GM21723 (cell line): ENCODE results near the gene IGBP1.
"Not testable (repeated sequence)": the region's sequence is repeated elsewhere in the genome, so short reads cannot be mapped to it uniquely, and the experiment has no call there.

ENCODE experiments used
- ATAC-seq: cut with Tn5 transposase; IDR thresholded peaks from one replicate; pipeline ENCODE4 v1.9.1; 2021; ENCODE audit warnings: mild to moderate bottlenecking, moderate library complexity; ENCODE audit not compliant: unreplicated experiment

Gene IGBP1

DNA sequence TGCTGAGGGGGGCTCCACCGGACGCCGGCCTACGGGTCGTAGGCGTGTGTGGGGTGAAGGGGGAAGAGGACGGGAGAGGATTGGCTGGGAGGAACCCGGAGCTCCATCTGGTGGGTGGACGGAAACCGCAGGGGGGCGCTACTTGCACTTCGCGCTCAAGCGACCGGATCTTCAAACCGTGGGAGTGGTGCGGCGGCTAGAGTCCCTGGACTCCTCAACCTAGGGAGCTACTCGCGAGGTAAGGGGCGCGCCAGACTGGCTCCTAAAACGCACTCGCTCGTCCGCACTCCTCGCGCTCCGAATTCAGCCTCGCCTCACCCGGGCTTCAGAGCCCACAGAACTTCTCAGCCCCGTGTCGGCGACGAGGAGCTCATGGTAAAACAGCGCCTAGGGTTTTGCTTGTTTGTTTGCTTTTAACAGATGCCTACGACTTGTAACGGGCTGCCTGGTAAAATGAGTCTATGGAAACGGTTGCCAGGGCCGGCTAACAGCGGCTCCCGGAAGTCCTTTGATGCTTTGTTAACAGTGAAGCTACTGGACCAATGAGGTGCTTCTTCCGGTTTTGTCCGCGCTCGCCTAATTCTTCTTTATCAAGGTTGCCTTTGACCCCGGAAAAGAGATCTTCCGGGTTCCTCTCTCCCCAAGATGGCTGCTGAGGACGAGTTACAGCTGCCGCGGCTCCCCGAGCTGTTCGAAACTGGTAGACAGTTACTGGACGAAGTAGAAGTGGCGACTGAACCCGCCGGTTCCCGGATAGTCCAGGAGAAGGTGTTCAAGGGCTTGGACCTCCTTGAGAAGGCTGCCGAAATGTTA, at the start of gene IGBP1:
Gene IGBP1 (plus strand): TSS at position 145 of the 813 bp plus-strand sequence. CDS start 501 bp downstream, at position 646.
- peak; percentile 92 for ATAC-seq

DNA sequence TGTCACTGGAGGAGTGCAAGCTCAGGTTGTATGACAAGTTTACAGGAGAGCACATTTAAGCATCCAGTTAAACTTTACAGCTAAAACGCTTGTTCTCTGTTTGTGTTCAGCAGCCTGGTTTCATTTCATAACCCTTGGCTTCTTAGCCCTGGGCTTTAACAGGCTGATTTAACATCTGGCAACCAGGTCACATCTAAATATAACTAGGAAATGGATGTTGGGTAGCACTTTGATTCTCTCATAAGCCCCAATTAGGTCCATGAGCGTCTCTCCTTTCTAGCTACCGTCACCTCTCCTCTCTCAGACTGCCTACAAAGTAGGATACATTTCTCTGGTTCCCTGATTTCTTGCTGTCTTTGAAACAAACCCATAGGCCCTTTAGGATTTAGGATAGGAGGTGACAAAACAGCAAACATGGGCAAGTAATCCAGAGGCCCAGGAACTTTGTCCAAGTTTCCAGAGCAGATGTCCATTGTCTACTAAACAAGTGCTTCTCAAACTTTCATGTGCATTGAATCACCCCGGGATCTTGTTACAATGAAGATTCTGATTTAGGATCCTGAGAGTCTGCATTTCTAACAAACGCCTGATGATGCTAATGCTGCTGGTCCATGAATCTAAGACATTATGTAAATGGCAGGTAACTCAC, 48.5 kb upstream of the IGBP1 start:
- no peak for ATAC-seq

DNA sequence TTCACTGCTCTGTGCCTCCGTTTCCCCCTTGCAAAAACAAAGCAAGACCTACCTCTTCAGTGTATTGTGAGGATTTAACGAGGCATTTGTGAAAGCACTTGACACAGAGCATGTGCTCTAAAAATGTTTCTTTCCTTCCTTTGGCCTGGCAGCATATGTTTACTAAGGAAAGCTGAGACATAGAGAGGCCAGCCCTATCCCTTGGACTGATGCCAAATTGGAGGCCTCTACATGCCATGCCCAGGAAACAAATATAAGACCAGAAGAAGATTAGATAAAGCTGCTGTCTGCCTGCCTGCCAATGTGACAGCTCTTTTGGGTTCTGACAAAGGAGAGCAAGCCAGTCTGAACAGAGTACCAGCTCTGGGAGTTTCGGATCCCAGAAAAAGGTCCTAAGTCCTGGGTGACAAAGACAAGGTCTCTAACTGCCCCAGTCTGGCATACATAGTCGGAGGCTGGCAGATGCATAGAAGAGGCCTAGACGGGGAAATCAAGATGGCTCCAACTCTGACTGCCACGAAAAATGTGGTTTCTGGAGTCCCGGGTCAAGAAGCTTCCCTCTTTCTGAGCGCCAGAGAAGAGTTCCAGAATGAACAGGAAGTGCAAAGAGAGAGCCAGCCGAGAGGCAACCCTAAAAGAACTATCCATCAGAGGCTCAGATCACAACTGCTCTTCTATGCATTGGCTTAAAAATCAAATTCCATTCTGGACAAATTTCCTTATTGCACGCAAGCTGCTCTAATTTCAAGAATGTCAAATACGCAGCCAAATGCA, 45.2 kb upstream of the IGBP1 start:
- ATAC-seq = no peak

DNA sequence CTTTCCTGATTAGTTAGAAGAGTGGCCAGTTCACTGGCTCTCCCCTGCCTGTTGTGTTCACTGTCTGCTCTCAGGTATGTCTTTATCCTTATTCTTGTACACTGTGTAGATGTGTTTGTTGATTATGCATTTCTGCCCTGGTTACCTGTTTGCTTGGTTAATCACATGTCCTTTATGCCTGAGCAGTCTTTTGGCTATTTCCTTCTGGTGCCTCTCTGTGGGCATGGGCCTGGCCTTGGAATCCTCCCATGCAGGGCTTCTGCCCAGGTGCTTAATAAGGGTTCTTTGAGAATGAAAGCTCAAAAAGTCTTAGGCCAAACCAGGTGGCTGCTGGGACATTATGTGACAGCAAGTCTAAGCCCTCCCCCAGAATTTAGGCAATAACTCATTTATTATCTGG, 44.5 kb upstream of the IGBP1 start:
- no peak for ATAC-seq

DNA sequence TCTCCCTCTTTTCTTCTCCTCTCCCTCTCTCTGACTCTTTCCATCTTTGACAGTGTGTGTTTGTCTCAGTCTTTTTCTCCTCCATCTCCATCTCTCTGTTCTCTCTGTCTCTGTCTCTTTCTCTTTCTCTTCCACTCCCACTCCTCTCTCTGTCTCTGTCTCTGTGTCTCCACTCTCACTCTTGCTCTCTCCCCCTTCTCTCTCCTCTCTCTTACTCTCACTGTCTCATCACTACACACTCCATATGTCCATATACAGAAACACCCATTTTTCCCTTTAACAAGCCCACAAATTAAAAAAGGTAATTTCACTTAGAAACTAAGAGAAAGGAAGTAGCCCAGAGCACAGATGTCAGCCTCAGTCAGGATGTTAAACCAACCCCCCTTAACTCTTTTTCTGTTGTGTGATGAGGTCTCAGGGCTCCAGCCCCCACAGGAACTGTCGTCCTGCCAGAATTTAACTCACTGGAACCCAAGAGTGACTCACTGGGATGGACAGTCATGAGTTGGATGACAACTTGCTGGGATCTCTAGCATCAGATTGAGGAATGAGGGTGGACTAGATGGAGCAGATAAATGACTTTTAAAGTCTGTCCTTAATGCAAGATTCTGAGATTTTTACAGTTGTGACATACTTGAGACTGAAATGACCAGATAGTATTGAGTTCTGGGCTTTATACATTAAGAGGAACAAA, 43.5 kb upstream of the IGBP1 start:
- ATAC-seq = no peak

DNA sequence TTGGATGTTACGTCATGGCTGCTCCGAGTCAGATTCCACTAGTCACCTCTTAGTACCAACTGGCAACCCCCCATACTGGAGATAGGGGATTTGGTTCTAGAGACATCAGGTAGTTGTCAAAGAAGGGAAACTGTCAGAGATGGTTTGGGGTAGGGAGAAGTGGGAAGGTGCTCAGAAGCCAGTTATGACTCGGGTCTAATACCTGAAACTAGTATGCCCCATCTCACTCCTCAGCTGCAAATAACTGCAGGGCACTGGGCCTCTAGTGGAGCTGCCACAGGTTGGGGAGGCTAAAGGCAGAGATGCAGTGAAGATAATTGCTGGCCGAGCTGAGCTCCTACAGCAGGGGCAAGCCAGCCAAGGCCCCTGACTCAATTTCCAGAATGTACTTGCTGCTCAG, 41.0 kb upstream of the IGBP1 start:
- ATAC-seq = no peak

DNA sequence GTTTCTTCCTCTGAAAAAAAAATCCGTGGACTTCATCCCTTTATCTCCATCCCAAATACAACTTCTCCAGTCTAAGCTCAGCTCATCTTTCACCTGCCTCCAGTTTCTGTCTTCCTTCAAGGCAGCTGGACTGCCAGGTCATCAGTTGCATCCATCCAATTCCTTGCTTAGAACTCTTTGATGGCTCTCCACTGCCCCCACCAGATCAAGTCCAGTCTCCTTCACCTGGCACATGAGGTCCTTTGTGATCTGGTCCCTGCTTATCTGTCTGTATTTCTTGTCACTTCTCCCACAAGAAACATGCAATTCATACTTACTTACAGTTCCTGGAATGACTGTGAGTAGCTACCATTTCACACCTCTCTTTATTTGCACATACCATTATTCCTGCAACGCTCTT, 37.2 kb upstream of the IGBP1 start:
- no peak for ATAC-seq

DNA sequence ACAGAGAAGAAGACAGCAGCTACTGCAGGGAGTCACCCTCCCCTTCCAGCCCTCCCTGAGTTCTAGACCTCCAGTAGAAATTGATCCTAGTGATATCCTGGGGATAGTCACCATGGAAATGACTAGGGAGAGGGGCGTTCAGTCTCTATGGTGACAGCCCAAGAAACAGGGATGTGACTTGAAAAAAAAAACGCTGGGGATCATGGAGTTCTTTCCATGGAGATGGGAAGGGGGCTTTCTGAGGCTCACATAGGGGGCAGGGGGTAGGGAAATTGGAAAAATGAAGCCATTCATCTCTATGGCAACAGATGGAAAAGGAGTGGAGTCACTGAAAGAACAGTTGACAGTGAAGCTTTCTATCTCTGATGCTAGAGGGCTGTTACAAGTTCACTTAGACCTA, 28.0 kb upstream of the IGBP1 start:
- ATAC-seq = no peak

DNA sequence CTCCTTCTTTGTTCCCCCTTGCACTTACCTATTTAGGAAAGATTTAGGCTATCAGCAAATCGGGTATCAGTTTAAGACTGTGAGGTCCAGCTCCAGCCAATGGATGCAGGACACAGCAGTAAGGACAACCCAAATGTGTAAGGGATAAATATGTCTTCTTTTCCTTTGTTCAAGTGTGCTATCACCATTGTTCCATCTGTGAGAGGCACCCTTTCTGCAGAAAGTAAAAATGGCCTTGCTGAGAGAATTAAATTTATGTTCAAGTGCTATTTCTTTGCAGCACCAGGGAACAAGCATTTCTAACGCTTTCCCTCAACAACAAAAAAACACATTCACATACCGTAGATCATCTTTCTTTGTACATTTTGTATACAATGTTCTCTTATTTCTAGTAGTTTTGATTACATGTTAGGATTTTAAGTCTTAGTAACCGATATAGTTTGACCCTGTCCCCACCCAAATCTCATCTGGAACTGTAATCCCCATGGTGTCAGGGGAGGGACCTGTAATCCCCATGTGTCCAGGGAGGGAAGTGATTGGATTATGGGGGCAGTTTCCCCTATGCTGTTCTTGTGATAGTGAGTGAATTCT, 21.7 kb upstream of the IGBP1 start:
- not testable (repeated sequence) for ATAC-seq

DNA sequence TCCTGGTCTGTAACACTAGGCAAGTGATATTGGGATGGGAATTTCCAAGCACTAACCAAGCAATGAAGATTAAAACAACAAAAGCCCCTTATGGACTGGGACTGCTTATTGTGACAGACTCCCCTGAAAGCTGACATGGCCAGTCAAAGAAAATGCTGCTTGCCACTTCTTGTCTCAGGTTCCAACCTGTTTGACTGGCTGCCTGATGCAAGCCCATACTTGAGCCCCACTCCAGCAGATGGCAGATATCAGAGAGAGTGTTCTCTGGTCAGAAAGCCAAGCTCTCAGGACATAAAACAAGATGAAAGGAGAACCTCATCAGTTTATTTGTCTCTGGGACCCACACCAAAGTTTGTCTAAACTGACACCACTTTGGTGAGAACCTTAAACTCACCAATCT, 15.5 kb upstream of the IGBP1 start:
- no peak for ATAC-seq

DNA sequence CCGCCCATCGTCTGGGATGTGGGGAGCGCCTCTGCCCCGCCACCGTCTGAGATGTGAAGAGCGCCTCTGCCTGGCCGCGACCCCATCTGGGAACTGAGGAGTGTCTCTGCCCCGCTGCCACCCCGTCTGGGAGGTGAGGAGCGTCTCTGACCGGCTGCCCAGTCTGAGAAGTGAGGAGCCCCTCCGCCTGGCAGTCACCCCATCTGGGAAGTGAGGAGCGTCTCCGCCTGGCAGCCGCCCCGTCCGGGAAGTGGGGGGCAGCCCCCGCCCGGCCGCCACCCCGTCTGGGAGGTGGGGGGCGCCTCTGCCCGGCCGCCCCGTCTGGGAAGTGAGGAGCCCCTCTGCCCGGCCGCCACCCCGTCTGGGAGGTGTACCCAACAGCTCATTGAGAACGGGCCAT, 10.2 kb upstream of the IGBP1 start:
- ATAC-seq = not testable (repeated sequence)

DNA sequence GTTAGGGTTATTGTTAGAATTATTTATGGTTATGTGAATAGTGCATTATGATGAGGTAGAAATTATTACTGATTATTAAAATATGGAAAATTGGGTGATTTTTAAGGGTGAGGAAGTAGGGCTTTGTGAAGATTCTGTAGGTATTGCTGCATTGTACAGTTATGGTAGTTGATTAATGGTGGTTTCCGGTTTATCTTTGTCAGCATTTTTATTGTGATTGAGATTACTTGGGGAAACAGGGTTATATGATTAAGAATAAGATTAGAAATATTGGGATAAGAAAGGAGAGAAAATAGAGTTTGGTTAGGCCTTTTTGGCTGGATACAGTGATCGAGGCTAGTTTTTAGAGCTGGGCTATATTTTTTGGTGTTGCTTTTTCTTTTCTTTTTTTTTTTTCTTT, 8.6 kb upstream of the IGBP1 start:
- no peak for ATAC-seq

DNA sequence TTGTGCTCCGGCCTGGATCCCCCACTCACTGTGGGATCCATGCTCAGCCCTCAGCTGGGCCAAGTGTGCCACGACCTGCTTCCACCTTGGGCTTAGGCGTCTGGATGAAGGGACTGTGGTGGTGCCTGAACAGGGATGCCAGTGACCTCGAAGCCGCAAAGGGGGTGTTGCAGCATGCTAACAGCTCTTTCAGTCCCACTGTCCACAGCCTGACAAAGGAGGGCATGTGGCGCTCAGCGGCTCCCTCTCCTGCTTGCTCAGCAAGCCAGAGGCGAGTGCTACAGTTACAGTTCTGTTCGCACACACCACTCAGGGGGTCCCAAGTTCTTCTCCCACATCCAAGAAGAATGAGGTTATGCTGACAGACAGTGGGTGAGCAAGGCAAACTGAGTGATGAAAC, 5.2 kb upstream of the IGBP1 start:
- ATAC-seq = no peak

DNA sequence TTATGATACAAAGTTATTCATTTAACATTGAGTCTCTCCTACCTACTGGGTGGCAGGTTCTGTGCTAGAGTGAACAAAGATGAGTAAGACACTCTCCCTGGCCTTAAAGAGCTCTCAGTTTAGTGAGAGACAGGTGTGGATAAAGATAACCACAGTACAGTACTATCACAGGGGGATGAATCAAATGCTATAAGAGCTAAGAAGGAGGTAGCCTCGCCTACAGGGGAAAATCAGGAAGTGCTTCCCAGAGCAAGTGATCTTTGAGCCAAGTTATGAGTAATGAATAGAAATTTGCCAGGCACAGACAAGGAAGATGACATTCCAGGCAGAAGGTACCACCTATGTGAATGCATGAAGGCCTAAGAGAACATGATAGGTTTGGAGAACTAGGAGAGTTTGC, 3.4 kb upstream of the IGBP1 start:
- ATAC-seq = no peak

DNA sequence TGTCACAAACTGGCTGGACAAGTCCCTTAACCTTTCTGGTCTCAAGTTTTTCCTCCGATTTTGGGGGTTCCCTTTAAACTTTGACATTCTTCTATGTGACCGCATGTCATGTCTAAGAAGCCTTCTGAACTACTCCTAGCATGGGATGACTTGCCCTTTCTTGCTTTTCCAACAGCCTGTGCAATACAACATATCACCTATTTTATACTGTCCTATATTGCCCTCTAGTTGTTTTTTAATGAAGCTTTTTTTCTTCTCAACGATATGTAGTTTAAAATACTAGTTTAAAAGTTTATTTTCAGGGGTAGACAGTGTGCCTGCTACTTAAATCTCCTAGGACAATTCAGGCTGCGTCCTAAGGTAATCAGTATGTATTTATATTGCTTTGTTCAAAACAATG, 1.0 kb upstream of the IGBP1 start:
- ATAC-seq = no peak

DNA sequence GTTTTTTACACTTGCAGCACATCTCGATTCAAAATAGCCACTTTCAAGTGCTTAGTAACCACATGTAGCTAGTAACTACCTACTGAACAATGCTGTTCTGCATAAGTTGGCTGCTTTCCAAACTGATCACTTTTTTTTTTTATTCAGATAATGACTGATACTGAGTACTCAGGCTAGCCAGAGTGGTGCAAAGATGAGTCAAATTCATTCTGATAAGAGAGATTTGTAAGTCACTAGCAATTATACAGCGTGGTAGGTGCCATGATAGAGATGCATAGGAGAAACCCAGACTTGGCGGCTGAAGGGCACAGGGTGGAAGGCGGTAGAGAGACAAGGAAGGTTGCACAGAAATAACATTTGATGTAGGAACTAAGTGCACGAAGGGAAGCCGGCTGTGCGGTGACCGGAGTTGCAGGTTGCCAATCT, 357 bp upstream of the IGBP1 start:
- no peak for ATAC-seq

DNA sequence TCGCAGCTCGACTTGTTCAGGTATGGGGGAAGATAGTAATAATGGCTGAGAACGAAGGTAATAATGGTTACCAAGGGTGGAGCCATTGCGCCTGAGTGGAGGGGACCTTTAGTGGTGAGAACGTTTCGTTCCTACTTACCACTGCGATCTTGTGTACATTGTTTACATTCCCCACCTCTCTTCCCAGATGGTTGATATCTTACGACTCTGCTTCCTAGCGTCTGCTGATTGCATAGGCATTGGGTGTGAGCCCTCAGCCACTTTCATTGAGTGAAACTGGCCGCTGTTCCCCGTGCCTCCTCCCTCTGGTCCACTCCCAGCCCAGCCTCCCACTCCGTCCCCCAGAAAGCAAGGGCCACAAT, 850 bp downstream of the IGBP1 start:
- ATAC-seq = no peak

DNA sequence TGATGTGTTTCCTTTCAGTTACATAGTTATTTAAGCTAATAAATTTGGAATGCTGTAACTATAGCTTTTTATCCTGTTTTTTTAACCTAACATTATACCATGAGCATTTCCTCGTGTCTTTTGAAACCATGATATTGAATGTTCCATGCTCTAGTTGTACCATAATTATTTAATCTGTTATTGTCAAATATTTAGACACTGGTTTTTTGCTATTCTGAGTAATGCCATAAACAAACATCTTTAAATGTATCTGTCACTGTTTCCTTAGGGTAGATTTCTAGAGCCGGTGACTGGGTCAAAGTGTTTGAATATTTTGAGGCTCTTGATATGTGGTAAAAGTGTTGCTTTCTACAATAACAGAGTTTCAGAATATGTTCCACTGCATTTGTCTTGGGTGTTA, 5.4 kb downstream of the IGBP1 start:
- ATAC-seq = no peak

DNA sequence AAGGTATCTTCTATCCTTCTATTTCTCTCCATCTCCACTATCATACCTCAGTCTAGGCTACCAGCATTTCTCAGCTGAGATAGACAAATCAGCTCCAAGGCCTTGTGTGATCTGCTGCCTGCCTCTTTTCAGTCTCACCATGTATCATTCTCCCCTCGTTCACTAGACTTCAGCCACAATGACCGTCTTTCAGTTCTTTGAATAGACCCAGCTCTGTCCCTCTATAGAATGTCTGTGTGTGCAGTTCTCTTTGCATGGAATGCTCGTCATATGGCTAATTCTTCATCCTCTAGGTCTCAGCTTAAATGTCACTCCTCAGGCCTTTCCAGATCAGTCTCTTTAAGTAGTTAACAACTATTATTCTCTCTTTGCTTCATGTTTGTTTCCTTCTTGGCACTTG, 6.5 kb downstream of the IGBP1 start:
- ATAC-seq = no peak

DNA sequence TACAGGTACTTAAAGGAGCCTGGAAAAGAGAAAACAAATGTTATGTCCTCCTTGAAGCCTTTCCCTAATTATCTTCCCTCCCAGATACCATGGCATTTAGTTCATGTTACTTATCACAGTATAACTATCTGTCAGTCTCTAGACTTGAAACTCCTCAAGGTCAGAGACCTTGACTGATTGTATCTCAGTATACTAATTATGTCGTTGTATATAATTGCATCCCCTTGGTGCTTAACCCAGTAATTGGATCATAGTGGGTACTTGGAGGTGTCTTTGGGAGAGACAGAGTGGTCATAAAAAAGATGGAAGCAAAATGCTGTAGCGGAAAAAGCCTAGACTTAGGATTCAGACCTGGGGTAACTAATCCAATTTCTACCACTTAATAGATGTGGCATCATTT, 8.1 kb downstream of the IGBP1 start:
- no peak for ATAC-seq
